WTC11 (cell line): ENCODE results near the gene HSPA12A. TPM values are rescaled to one million over a fixed set of nuclear protein-coding genes. Genes with fewer than 3 reads are reported as not detected.

Experiments
- ATAC-seq: fragments of 200-7000 bp; cut with Tn5 transposase; 2 replicates; pipeline ENCODE4 v1.10.0; 2021; ENCODE audit warnings: mild to moderate bottlenecking, moderate library complexity
- CTCF ChIA-PET: fragments of 300-600 bp; sonication (Branson Sonifier 250); formaldehyde crosslinking; loops from one replicate; lab custom pipeline; 2021; ENCODE audit warnings: antibody characterized with exemption; lab: Charles Lee
- POLR2A ChIA-PET: fragments of 350-600 bp; sonication (Branson Sonifier 250); formaldehyde crosslinking; loops from one replicate; lab custom pipeline; 2021; ENCODE audit warnings: antibody characterized with exemption; lab: Charles Lee
- DNase-seq: peaks from one replicate; pipeline ENCODE4 v3.0.0; 2021; ENCODE audit warnings: low spot score
- H3K27ac Mint-ChIP-seq: 2 replicates; pipeline ENCODE4 v1.8.0; 2021; ENCODE audit warnings: mixed read lengths
- H3K27me3 Mint-ChIP-seq: 2 replicates; pipeline ENCODE4 v1.8.0; 2021; ENCODE audit warnings: low read depth, mild to moderate bottlenecking, moderate library complexity, mixed read lengths
- H3K36me3 Mint-ChIP-seq: 2 replicates; pipeline ENCODE4 v1.8.0; 2021; ENCODE audit warnings: mixed read lengths
- H3K4me1 Mint-ChIP-seq: 2 replicates; pipeline ENCODE4 v1.8.0; 2022; ENCODE audit warnings: mixed read lengths
- H3K4me3 Mint-ChIP-seq: 2 replicates; pipeline ENCODE4 v1.8.0; 2021; ENCODE audit warnings: mild to moderate bottlenecking, moderate library complexity, mixed read lengths
- H3K9me3 Mint-ChIP-seq: 2 replicates; pipeline ENCODE4 v1.8.0; 2021; ENCODE audit warnings: mixed read lengths
- ATF1 ChIP-seq: sonication (generic); formaldehyde crosslinking; IDR thresholded peaks from 2 replicates; pipeline ENCODE4 v1.8.1; 2023; ENCODE audit warnings: mild to moderate bottlenecking, moderate library complexity, missing genetic modification reagents
- ATF6 ChIP-seq: sonication (generic); formaldehyde crosslinking; IDR thresholded peaks from 2 replicates; pipeline ENCODE4 v1.8.1; 2023; ENCODE audit warnings: mild to moderate bottlenecking, missing genetic modification reagents
- CDX4 ChIP-seq: fragments of 250-450 bp; sonication (Bioruptor Pico); IDR thresholded peaks from 2 replicates; pipeline ENCODE4 v1.9.0; 2021; ENCODE audit warnings: moderate library complexity, mild to moderate bottlenecking, inconsistent platforms, borderline replicate concordance
- CREB1 ChIP-seq: sonication (generic); formaldehyde crosslinking; IDR thresholded peaks from 2 replicates; pipeline ENCODE4 v1.8.0; 2023; ENCODE audit warnings: mild to moderate bottlenecking, missing genetic modification reagents
- E2F5 ChIP-seq: sonication (generic); formaldehyde crosslinking; IDR thresholded peaks from 2 replicates; pipeline ENCODE4 v1.8.1; 2022; ENCODE audit warnings: mild to moderate bottlenecking, moderate library complexity, missing genetic modification reagents
- ELF4 ChIP-seq: sonication (generic); formaldehyde crosslinking; IDR thresholded peaks from 2 replicates; pipeline ENCODE4 v1.8.1; 2022; ENCODE audit warnings: low read depth, mild to moderate bottlenecking, moderate library complexity, missing genetic modification reagents
- ESRRA ChIP-seq: sonication (generic); formaldehyde crosslinking; IDR thresholded peaks from 2 replicates; pipeline ENCODE4 v1.8.1; 2022; ENCODE audit warnings: mild to moderate bottlenecking, missing genetic modification reagents, borderline replicate concordance
- FOXJ3 ChIP-seq: sonication (generic); formaldehyde crosslinking; IDR thresholded peaks from 2 replicates; pipeline ENCODE4 v1.9.0; 2021; ENCODE audit warnings: missing genetic modification reagents, mild to moderate bottlenecking, borderline replicate concordance
- FOXP1 ChIP-seq: sonication (generic); formaldehyde crosslinking; IDR thresholded peaks from 2 replicates; pipeline ENCODE4 v1.8.0; 2022; ENCODE audit warnings: missing genetic modification reagents, mild to moderate bottlenecking, moderate library complexity, borderline replicate concordance
- FOXP4 ChIP-seq: sonication (generic); formaldehyde crosslinking; IDR thresholded peaks from 2 replicates; pipeline ENCODE4 v1.8.0; 2022; ENCODE audit warnings: mild to moderate bottlenecking, missing genetic modification reagents
- MAX ChIP-seq: sonication (generic); formaldehyde crosslinking; IDR thresholded peaks from 2 replicates; pipeline ENCODE4 v1.8.0; 2022; ENCODE audit warnings: mild to moderate bottlenecking, missing genetic modification reagents
- MXD4 ChIP-seq: fragments of 250-450 bp; sonication (Bioruptor Pico); IDR thresholded peaks from 2 replicates; pipeline ENCODE4 v1.8.0; 2021; ENCODE audit warnings: mild to moderate bottlenecking, moderate library complexity, borderline replicate concordance
- NFE2L1 ChIP-seq: sonication (generic); formaldehyde crosslinking; IDR thresholded peaks from 2 replicates; pipeline ENCODE4 v1.8.1; 2023; ENCODE audit warnings: missing genetic modification reagents
- NR2C2 ChIP-seq: sonication (generic); formaldehyde crosslinking; IDR thresholded peaks from 2 replicates; pipeline ENCODE4 v1.8.0; 2022; ENCODE audit warnings: mild to moderate bottlenecking, missing genetic modification reagents
- OVOL2 ChIP-seq: fragments of 250-450 bp; sonication (Bioruptor Pico); IDR thresholded peaks from 2 replicates; pipeline ENCODE4 v1.9.0; 2021; ENCODE audit warnings: mild to moderate bottlenecking, borderline replicate concordance
- TCF7 ChIP-seq: sonication (generic); formaldehyde crosslinking; IDR thresholded peaks from 2 replicates; pipeline ENCODE4 v1.8.0; 2022; ENCODE audit warnings: mild to moderate bottlenecking, low read depth, missing genetic modification reagents, moderate library complexity
- USF1 ChIP-seq: sonication (generic); formaldehyde crosslinking; IDR thresholded peaks from 2 replicates; pipeline ENCODE4 v1.8.0; 2022; ENCODE audit warnings: mild to moderate bottlenecking, missing genetic modification reagents
- USF2 ChIP-seq: sonication (generic); formaldehyde crosslinking; IDR thresholded peaks from 2 replicates; pipeline ENCODE4 v1.8.1; 2023; ENCODE audit warnings: mild to moderate bottlenecking, missing genetic modification reagents, moderate library complexity
- ZNF138 ChIP-seq: sonication (generic); formaldehyde crosslinking; conservative IDR thresholded peaks from 2 replicates; pipeline ENCODE4 v1.8.1; 2022; ENCODE audit warnings: mild to moderate bottlenecking, moderate library complexity, missing genetic modification reagents
- ZNF232 ChIP-seq: sonication (generic); formaldehyde crosslinking; IDR thresholded peaks from 2 replicates; pipeline ENCODE4 v1.8.0; 2022; ENCODE audit warnings: mild to moderate bottlenecking, missing genetic modification reagents
- ZNF263 ChIP-seq: sonication (generic); formaldehyde crosslinking; IDR thresholded peaks from 2 replicates; pipeline ENCODE4 v1.8.1; 2022; ENCODE audit warnings: low read depth, mild to moderate bottlenecking, moderate library complexity, missing genetic modification reagents
- ZNF416 ChIP-seq: fragments of 250-450 bp; sonication (Bioruptor Pico); IDR thresholded peaks from 2 replicates; pipeline ENCODE4 v1.9.0; 2021; ENCODE audit warnings: mild to moderate bottlenecking, inconsistent platforms
- ZNF423 ChIP-seq: fragments of 250-450 bp; sonication (Bioruptor Pico); IDR thresholded peaks from 2 replicates; pipeline ENCODE4 v2.1.2; 2022; ENCODE audit warnings: mild to moderate bottlenecking, moderate library complexity
- ZNF671 ChIP-seq: fragments of 250-450 bp; sonication (Bioruptor Pico); IDR thresholded peaks from 2 replicates; pipeline ENCODE4 v1.8.0; 2021; ENCODE audit warnings: mild to moderate bottlenecking
- total RNA-seq: library from RNA; stranded (reverse); gene quantifications from 3 replicates; pipeline ENCODE4 v1.2.3, GENCODE V29; 2021

The HSPA12A gene
- total RNA-seq, 1 experiment from 2014 or later = 7.2 TPM

- TF ChIP-seq USF2 (CRISPR knock-in tag) (no peak), TCF7 (no peak), ZNF138 (no peak), ZNF232 (CRISPR knock-in tag) (no peak), CDX4 (no peak), ZNF671 (no peak), ATF1 (CRISPR knock-in tag) (no peak)
Measured at GRCh38 chr10:116631871-116632295, 110.5 kb downstream of the HSPA12A start (continued).

GRCh38 chr10:116630020-116630419, 112.3 kb downstream of the HSPA12A start:
- TF ChIP-seq E2F5 (CRISPR knock-in tag) (no peak), ZNF423 (CRISPR knock-in tag) (no peak), USF2 (CRISPR knock-in tag) (no peak), NFE2L1 (CRISPR knock-in tag) (no peak), ZNF138 (no peak), FOXP4 (no peak), ESRRA (CRISPR knock-in tag) (no peak), OVOL2 (CRISPR knock-in tag) (no peak), ELF4 (CRISPR knock-in tag) (no peak), MXD4 (CRISPR knock-in tag) (no peak), FOXJ3 (CRISPR knock-in tag) (no peak), ZNF416 (CRISPR knock-in tag) (no peak), NR2C2 (CRISPR knock-in tag) (no peak), CREB1 (no peak), ZNF263 (CRISPR knock-in tag) (no peak), ATF6 (CRISPR knock-in tag) (no peak), FOXP1 (no peak), USF1 (no peak), MAX (CRISPR knock-in tag) (no peak)
- Mint-ChIP-seq H3K4me3 (no peak overlapping the region), H3K27ac (no peak overlapping the region), H3K36me3 (no peaks in the 10 kb centered on the region), H3K27me3 (peaks cover 13% of the 10 kb centered on the region), H3K4me1 (no peaks in the 10 kb centered on the region), H3K9me3 (no peaks in the 10 kb centered on the region)
- ATAC-seq (no peak), DNase-seq (no peak)
- ChIA-PET POLR2A (no interaction called here), CTCF (interaction anchor here (0.5 kb wide), 1 partner anchor 111 kb away, joined by 6 read pairs; no protein-coding TSS in a partner anchor)
